Measurements from ENCODE around the gene TEX51.

Gene TEX51

GRCh38 chr2:126891681-126892500 lies 6.8 kb upstream of the TEX51 start:
- no peak for DNase-seq (ENCODE audit: low read depth in 2 of 3, low spot score in 1 of 3)

- no peak for DNase-seq (ENCODE audit: low read depth in 2 of 3, low spot score in 1 of 3)
Measured at GRCh38 chr2:126893153-126893552, 5.5 kb upstream of the TEX51 start.

- DNase-seq (ENCODE audit: low read depth in 2 of 3, low spot score in 1 of 3): no peak
Measured at GRCh38 chr2:126893606-126894005, 5.1 kb upstream of the TEX51 start.

- no peak for DNase-seq (ENCODE audit: low read depth in 2 of 3, low spot score in 1 of 3)
Measured at GRCh38 chr2:126894082-126894481, 4.6 kb upstream of the TEX51 start.

- no peak for DNase-seq (ENCODE audit: low read depth in 2 of 3, low spot score in 1 of 3)
Measured at GRCh38 chr2:126894585-126895182, 4.0 kb upstream of the TEX51 start.

GRCh38 chr2:126895336-126895735 lies 3.4 kb upstream of the TEX51 start:
- no peak for DNase-seq (ENCODE audit: low read depth in 2 of 3, low spot score in 1 of 3)

GRCh38 chr2:126896471-126896870 lies 2.2 kb upstream of the TEX51 start:
- no peak for DNase-seq (ENCODE audit: low read depth in 2 of 3, low spot score in 1 of 3)

- DNase-seq (ENCODE audit: low read depth in 2 of 3, low spot score in 1 of 3): no peak
Measured at GRCh38 chr2:126899616-126900185, 1.0 kb downstream of the TEX51 start.

- DNase-seq (ENCODE audit: low read depth in 2 of 3, low spot score in 1 of 3): no peak
Measured at GRCh38 chr2:126900646-126901319, 2.1 kb downstream of the TEX51 start.

GRCh38 chr2:126901459-126901858 lies 2.8 kb downstream of the TEX51 start:
- DNase-seq (ENCODE audit: low read depth in 2 of 3, low spot score in 1 of 3): no peak

- DNase-seq (ENCODE audit: low read depth in 2 of 3, low spot score in 1 of 3): no peak
Measured at GRCh38 chr2:126902152-126902835, 3.6 kb downstream of the TEX51 start.

GRCh38 chr2:126902859-126903258 lies 4.2 kb downstream of the TEX51 start:
- DNase-seq (ENCODE audit: low read depth in 2 of 3, low spot score in 1 of 3): no peak

GRCh38 chr2:126905991-126906390 lies 7.3 kb downstream of the TEX51 start:
- DNase-seq (ENCODE audit: low read depth in 2 of 3, low spot score in 1 of 3): no peak

GRCh38 chr2:126906781-126907180 lies 8.1 kb downstream of the TEX51 start:
- DNase-seq (ENCODE audit: low read depth in 2 of 3, low spot score in 1 of 3): no peak

GRCh38 chr2:126907671-126908070 lies 9.0 kb downstream of the TEX51 start:
- no peak for DNase-seq (ENCODE audit: low read depth in 2 of 3, low spot score in 1 of 3)

GRCh38 chr2:126908721-126909177 lies 10.1 kb downstream of the TEX51 start:
- DNase-seq (ENCODE audit: low read depth in 2 of 3, low spot score in 1 of 3): no peak

- DNase-seq (ENCODE audit: low read depth in 2 of 3, low spot score in 1 of 3): no peak
Measured at GRCh38 chr2:126909366-126909765, 10.7 kb downstream of the TEX51 start.

GRCh38 chr2:126909781-126910180 lies 11.1 kb downstream of the TEX51 start:
- no peak for DNase-seq (ENCODE audit: low read depth in 2 of 3, low spot score in 1 of 3)

- no peak for DNase-seq (ENCODE audit: low read depth in 2 of 3, low spot score in 1 of 3)
Measured at GRCh38 chr2:126910637-126911036, 11.9 kb downstream of the TEX51 start.

GRCh38 chr2:126911111-126911796 lies 12.6 kb downstream of the TEX51 start:
- DNase-seq (ENCODE audit: low read depth in 2 of 3, low spot score in 1 of 3): no peak

GRCh38 chr2:126912201-126912600 lies 13.5 kb downstream of the TEX51 start:
- DNase-seq (ENCODE audit: low read depth in 2 of 3, low spot score in 1 of 3): no peak

All from stimulated activated CD4-positive, alpha-beta T cell treated with anti-CD3 and anti-CD28 coated beads, Interleukin-12 subunit alpha, Interleukin-12 subunit beta, amount 100 ng/mL, for 48 hours (primary cell).